HepG2 (cell line): ENCODE results near the gene AUH. TPM values are rescaled to one million over a fixed set of nuclear protein-coding genes. Genes with fewer than 3 reads are reported as not detected.

ENCODE experiments used
- BCL6 ChIP-seq: IDR thresholded peaks from 2 replicates; pipeline ENCODE4 v1.6.1; 2016; ENCODE audit warnings: missing genetic modification reagents, missing compliant biosample characterization
- CENPX ChIP-seq: sonication (generic); formaldehyde crosslinking; IDR thresholded peaks from 2 replicates; pipeline ENCODE4 v1.9.0; 2021; ENCODE audit warnings: mild to moderate bottlenecking, missing genetic modification reagents, moderate library complexity
- GABPA ChIP-seq, 2 experiments: IDR thresholded peaks; 2 replicates each; pipeline ENCODE4 v1.6.1; 2011 to 2016; ENCODE audit warnings: low read depth in 2 of 2, low read length in 1 of 2, missing biosample characterization in 1 of 2, missing genetic modification characterization in 1 of 2
- KLF16 ChIP-seq, 2 experiments: sonication (generic) in 1 of 2; formaldehyde crosslinking in 1 of 2; IDR thresholded peaks; 2 replicates each; pipeline versions ENCODE4 v1.6.1 to v1.8.0; 2016 to 2023; ENCODE audit warnings: missing genetic modification reagents in 2 of 2, missing compliant biosample characterization in 1 of 2
- MAFG ChIP-seq: sonication (generic); formaldehyde crosslinking; IDR thresholded peaks from 2 replicates; pipeline ENCODE4 v1.5.1; 2020; ENCODE audit warnings: mild to moderate bottlenecking, missing genetic modification reagents
- MED8 ChIP-seq: sonication (generic); formaldehyde crosslinking; IDR thresholded peaks from 2 replicates; pipeline ENCODE4 v1.8.1; 2023; ENCODE audit warnings: mild to moderate bottlenecking, missing genetic modification reagents; ENCODE audit not compliant: insufficient replicate concordance
- SPEN ChIP-seq: sonication (generic); formaldehyde crosslinking; IDR thresholded peaks from 2 replicates; pipeline ENCODE4 v1.5.1; 2020; ENCODE audit warnings: low read depth, mild to moderate bottlenecking, missing genetic modification reagents
- SRY ChIP-seq: sonication (generic); formaldehyde crosslinking; IDR thresholded peaks from 2 replicates; pipeline ENCODE4 v1.8.0; 2022; ENCODE audit warnings: mild to moderate bottlenecking, missing genetic modification reagents
- SYNCRIP ChIP-seq: fragments of 200-400 bp; formaldehyde crosslinking; IDR thresholded peaks from 2 replicates; pipeline ENCODE4 v1.6.1; 2018; ENCODE audit warnings: mild to moderate bottlenecking, low read depth, low read length; ENCODE audit not compliant: insufficient read depth
- TAF1 ChIP-seq: sonication (generic); formaldehyde crosslinking; IDR thresholded peaks from 2 replicates; pipeline ENCODE4 v1.4.0; 2020; ENCODE audit warnings: missing genetic modification reagents
- ZNF234 ChIP-seq: sonication (generic); formaldehyde crosslinking; conservative IDR thresholded peaks from 2 replicates; pipeline ENCODE4 v1.5.1; 2020; ENCODE audit warnings: mild to moderate bottlenecking, missing genetic modification reagents
- ZNF354B ChIP-seq: sonication (generic); formaldehyde crosslinking; IDR thresholded peaks from 2 replicates; pipeline ENCODE4 v1.8.0; 2022; ENCODE audit warnings: mild to moderate bottlenecking, missing genetic modification reagents
- ZNF382 ChIP-seq: sonication (generic); formaldehyde crosslinking; IDR thresholded peaks from 2 replicates; pipeline ENCODE4 v1.5.0; 2020; ENCODE audit warnings: missing genetic modification reagents, mild to moderate bottlenecking, borderline replicate concordance
- ZNF430 ChIP-seq: sonication (generic); formaldehyde crosslinking; IDR thresholded peaks from 2 replicates; pipeline ENCODE4 v1.9.0; 2021; ENCODE audit warnings: mild to moderate bottlenecking, missing genetic modification reagents
- ZNF547 ChIP-seq: sonication (generic); formaldehyde crosslinking; IDR thresholded peaks from 2 replicates; pipeline ENCODE4 v1.5.1; 2020; ENCODE audit warnings: mild to moderate bottlenecking, missing genetic modification reagents
- ZNF720 ChIP-seq: sonication (generic); formaldehyde crosslinking; IDR thresholded peaks from 2 replicates; pipeline ENCODE4 v1.4.0; 2020; ENCODE audit warnings: missing genetic modification reagents
- polyA plus RNA-seq, 8 experiments: library from polyadenylated mRNA; depleted of rRNA in 3 of 8; stranded (reverse) in 7 of 8; unstranded in 1 of 8; fragments of >200 nt; fragmentation: Illumina TruSeq in 4 of 8; extraction: Trizol in 4 of 8; gene quantifications; 2 replicates each; pipeline versions ENCODE4 v1.2.1 to v1.2.3, GENCODE V29; 2011 to 2016; ENCODE audit warnings: low read depth in 4 of 8, missing spikeins in 1 of 8, mixed read lengths in 1 of 8; ENCODE audit not compliant: insufficient read depth in 1 of 8
- total RNA-seq, 5 experiments: library from RNA; depleted of rRNA; stranded (reverse); fragments of >200 nt; fragmentation: Illumina TruSeq; extraction: Trizol; gene quantifications; 2 replicates each; pipeline ENCODE4 v1.2.3, GENCODE V29; 2016; ENCODE audit warnings: low read depth in 1 of 5
- TF ChIP-seq, protein P1 (sequence below): sonication (generic); formaldehyde crosslinking; IDR thresholded peaks from 2 replicates; pipeline ENCODE4 v1.5.0; 2020; ENCODE audit warnings: missing genetic modification reagents
- TF ChIP-seq, protein P2 (sequence below): sonication (generic); formaldehyde crosslinking; IDR thresholded peaks from 2 replicates; pipeline ENCODE4 v1.5.1; 2020; ENCODE audit warnings: mild to moderate bottlenecking, missing genetic modification reagents, borderline replicate concordance
- TF ChIP-seq, protein P3 (sequence below): sonication (generic); formaldehyde crosslinking; IDR thresholded peaks from 2 replicates; pipeline ENCODE4 v1.8.0; 2022; ENCODE audit warnings: mild to moderate bottlenecking, missing genetic modification reagents, borderline replicate concordance
- TF ChIP-seq, protein P4 (sequence below): sonication (generic); formaldehyde crosslinking; IDR thresholded peaks from 2 replicates; pipeline ENCODE4 v1.4.0; 2020; ENCODE audit warnings: missing genetic modification reagents, mild to moderate bottlenecking, borderline replicate concordance
- TF ChIP-seq, protein P5 (sequence below): sonication (generic); formaldehyde crosslinking; IDR thresholded peaks from 2 replicates; pipeline ENCODE4 v1.8.1; 2023; ENCODE audit warnings: mild to moderate bottlenecking, inconsistent platforms, moderate library complexity, missing genetic modification reagents, borderline replicate concordance

Gene AUH
- total and polyA plus RNA-seq, 2 of the 13 experiments (the other 11 are each of a cell fraction or from before 2014, with no cell fraction given) = 25.8 to 31.9 TPM

DNA sequence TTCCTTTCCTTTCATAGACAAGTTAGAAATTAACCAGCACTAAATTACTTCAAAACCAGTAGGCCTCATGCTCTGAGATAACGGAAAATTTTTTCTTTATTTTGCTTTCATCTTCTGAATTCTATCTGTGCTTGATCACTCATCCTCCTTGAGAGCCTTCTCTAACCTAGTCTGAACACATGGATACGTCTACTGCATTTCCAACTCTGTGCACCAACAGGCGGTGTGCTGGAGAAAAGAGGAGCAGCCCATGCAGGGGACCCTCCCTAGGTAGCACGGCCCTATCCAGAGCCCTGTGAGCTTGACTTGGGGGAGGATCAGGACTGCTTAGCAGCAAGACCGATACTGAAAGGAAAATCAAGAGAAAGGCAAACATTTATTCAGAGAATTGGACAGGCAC lies 149.8 kb downstream of the AUH start (continued):
- TF ChIP-seq ZNF234 (no peak), TAF1 (CRISPR knock-in tag) (peak; percentile 45; the same call in 1 of the 2 replicates), MED8 (CRISPR knock-in tag) (no peak), ZNF720 (CRISPR knock-in tag) (no peak), GABPA (IDR thresholded peaks at IDR 0.05; ENCODE audit: low read depth, low read length) (no peak), GABPA (CRISPR knock-in tag; IDR thresholded peaks at IDR 0.05; ENCODE audit: low read depth) (no peak), ZNF354B (no peak), BCL6 (CRISPR knock-in tag) (no peak), ZNF382 (no peak), SPEN (CRISPR knock-in tag) (no peak), KLF16 (CRISPR knock-in tag; IDR thresholded peaks at IDR 0.05) (peak in 1 of 2 experiments; percentile 59; a peak in 1 of 4 replicates), MAFG (CRISPR knock-in tag) (no peak), ZNF430 (CRISPR knock-in tag) (no peak), ZNF547 (no peak), SYNCRIP (no peak), CENPX (CRISPR knock-in tag) (no peak), SRY (CRISPR knock-in tag) (no peak)
- TF ChIP-seq, protein P1, sequence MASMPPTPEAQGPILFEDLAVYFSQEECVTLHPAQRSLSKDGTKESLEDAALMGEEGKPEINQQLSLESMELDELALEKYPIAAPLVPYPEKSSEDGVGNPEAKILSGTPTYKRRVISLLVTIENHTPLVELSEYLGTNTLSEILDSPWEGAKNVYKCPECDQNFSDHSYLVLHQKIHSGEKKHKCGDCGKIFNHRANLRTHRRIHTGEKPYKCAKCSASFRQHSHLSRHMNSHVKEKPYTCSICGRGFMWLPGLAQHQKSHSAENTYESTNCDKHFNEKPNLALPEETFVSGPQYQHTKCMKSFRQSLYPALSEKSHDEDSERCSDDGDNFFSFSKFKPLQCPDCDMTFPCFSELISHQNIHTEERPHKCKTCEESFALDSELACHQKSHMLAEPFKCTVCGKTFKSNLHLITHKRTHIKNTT (CRISPR knock-in tag) = no peak
- TF ChIP-seq, protein P2, sequence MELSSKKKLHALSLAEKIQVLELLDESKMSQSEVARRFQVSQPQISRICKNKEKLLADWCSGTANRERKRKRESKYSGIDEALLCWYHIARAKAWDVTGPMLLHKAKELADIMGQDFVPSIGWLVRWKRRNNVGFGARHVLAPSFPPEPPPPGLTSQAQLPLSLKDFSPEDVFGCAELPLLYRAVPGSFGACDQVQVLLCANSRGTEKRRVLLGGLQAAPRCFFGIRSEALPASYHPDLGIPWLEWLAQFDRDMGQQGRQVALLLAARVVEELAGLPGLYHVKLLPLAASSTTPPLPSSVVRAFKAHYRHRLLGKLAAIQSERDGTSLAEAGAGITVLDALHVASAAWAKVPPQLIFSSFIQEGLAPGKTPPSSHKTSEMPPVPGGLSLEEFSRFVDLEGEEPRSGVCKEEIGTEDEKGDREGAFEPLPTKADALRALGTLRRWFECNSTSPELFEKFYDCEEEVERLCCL = no peak
- TF ChIP-seq, protein P3, sequence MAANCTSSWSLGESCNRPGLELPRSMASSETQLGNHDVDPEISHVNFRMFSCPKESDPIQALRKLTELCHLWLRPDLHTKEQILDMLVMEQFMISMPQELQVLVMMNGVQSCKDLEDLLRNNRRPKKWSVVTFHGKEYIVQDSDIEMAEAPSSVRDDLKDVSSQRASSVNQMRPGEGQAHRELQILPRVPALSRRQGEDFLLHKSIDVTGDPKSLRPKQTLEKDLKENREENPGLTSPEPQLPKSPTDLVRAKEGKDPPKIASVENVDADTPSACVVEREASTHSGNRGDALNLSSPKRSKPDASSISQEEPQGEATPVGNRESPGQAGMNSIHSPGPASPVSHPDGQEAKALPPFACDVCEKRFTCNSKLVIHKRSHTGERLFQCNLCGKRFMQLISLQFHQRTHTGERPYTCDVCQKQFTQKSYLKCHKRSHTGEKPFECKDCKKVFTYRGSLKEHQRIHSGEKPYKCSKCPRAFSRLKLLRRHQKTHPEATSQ (CRISPR knock-in tag) = no peak
- TF ChIP-seq, protein P4, sequence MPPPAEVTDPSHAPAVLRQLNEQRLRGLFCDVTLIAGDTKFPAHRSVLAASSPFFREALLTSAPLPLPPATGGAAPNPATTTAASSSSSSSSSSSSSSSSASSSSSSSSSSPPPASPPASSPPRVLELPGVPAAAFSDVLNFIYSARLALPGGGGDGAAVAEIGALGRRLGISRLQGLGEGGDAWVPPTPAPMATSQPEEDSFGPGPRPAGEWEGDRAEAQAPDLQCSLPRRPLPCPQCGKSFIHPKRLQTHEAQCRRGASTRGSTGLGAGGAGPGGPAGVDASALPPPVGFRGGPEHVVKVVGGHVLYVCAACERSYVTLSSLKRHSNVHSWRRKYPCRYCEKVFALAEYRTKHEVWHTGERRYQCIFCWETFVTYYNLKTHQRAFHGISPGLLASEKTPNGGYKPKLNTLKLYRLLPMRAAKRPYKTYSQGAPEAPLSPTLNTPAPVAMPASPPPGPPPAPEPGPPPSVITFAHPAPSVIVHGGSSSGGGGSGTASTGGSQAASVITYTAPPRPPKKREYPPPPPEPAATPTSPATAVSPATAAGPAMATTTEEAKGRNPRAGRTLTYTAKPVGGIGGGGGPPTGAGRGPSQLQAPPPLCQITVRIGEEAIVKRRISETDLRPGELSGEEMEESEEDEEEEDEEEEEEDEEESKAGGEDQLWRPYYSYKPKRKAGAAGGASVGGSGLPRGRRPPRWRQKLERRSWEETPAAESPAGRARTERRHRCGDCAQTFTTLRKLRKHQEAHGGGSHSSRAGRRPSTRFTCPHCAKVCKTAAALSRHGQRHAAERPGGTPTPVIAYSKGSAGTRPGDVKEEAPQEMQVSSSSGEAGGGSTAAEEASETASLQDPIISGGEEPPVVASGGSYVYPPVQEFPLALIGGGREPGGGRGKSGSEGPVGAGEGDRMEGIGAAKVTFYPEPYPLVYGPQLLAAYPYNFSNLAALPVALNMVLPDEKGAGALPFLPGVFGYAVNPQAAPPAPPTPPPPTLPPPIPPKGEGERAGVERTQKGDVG (CRISPR knock-in tag) = no peak
- TF ChIP-seq, protein P5, sequence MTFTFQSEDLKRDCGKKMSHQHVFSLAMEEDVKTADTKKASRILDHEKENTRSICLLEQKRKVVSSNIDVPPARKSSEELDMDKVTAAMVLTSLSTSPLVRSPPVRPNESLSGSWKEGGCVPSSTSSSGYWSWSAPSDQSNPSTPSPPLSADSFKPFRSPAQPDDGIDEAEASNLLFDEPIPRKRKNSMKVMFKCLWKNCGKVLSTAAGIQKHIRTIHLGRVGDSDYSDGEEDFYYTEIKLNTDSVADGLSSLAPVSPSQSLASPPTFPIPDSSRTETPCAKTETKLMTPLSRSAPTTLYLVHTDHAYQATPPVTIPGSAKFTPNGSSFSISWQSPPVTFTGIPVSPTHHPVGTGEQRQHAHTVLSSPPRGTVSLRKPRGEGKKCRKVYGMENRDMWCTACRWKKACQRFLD (CRISPR knock-in tag) = no peak
